ENCODE measurements around the gene APOL6.

The APOL6 gene

DNA sequence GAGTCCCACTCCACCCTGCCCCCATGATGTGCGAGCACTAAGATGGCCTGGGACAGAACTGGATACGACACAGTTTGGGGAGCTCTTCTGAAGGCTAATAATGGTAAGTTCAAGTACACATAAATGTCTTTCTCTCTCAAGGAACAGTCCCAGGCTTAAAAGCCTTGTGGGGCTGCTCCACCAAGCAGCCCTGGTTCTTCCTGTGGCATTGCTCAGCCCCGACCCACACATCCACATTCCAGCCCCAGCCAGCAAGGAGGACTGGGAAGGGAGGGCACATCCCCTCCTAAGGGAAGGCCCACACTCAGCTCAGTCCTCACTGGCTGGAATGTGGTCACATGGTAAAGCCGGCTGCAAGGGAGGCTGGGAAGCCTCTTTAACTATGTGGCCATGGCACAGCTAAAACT lies 17.9 kb upstream of the APOL6 start:
- H3K36me3 ChIP-seq (ENCODE audit: control insufficient read depth, insufficient read depth, low read length), result no peaks in the 10 kb centered on the region
- no peaks in the 10 kb centered on the region for H3K27me3 ChIP-seq (replicated peaks; ENCODE audit: control insufficient read depth, insufficient read depth, low read length)
- H3K4me3 ChIP-seq (replicated peaks; ENCODE audit: low read depth, low read length), result no peak overlapping the region
- DNase-seq (ENCODE audit: extremely low read depth, insufficient read length), result no peak
- TF ChIP-seq, protein P1, sequence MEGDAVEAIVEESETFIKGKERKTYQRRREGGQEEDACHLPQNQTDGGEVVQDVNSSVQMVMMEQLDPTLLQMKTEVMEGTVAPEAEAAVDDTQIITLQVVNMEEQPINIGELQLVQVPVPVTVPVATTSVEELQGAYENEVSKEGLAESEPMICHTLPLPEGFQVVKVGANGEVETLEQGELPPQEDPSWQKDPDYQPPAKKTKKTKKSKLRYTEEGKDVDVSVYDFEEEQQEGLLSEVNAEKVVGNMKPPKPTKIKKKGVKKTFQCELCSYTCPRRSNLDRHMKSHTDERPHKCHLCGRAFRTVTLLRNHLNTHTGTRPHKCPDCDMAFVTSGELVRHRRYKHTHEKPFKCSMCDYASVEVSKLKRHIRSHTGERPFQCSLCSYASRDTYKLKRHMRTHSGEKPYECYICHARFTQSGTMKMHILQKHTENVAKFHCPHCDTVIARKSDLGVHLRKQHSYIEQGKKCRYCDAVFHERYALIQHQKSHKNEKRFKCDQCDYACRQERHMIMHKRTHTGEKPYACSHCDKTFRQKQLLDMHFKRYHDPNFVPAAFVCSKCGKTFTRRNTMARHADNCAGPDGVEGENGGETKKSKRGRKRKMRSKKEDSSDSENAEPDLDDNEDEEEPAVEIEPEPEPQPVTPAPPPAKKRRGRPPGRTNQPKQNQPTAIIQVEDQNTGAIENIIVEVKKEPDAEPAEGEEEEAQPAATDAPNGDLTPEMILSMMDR (IDR thresholded peaks at IDR 0.05; ENCODE audit: insufficient read depth, low read length, poor library complexity, severe bottlenecking), result no peak

DNA sequence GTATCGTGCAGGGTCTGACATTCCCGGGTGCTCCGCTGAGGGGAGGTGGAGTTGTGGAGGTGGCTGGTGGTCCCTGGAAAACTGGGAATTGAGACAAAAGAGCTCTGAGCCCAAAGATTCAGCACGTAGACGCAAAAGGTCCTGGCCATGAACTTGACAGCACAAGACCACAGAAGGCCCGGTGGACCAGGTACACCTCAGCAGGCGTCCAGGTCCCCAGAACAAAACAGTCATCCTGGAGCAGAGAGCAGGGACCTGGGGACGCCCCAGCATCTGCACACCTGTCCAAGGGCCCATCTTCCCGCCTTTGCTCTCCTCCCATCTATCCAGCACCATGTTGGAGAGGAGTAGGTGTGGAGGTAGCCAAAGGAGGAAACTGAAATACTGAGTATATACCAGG lies 17.4 kb upstream of the APOL6 start:
- Histone ChIP-seq H3K36me3 (ENCODE audit: control insufficient read depth, insufficient read depth, low read length) (no peaks in the 10 kb centered on the region), H3K4me3 (replicated peaks; ENCODE audit: low read depth, low read length) (no peak overlapping the region), H3K27me3 (replicated peaks; ENCODE audit: control insufficient read depth, insufficient read depth, low read length) (no peaks in the 10 kb centered on the region)
- DNase-seq (ENCODE audit: extremely low read depth, insufficient read length), result no peak
- TF ChIP-seq, protein P1 (IDR thresholded peaks at IDR 0.05; ENCODE audit: insufficient read depth, low read length, poor library complexity, severe bottlenecking), result no peak

DNA sequence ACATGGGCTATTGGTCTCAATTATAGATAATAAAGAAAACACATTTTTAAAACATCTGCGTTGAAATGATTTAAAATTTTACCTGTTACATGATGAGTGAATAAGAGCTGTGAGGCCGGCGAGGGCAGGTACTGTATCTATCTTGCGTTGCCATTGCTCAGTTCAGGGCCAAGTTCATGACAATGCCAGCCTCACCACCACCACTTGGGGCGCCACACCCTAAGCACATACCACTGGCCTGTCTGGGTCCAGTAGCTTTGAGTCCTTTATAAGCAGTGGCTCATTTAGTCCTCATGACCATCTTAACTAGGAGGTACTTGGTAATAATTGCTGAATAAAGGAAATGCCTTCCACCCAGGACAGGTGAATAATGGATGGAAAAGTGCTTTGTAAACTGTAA lies 16.6 kb upstream of the APOL6 start:
- Histone ChIP-seq H3K27me3 (replicated peaks; ENCODE audit: control insufficient read depth, insufficient read depth, low read length) (no peaks in the 10 kb centered on the region), H3K36me3 (ENCODE audit: control insufficient read depth, insufficient read depth, low read length) (no peaks in the 10 kb centered on the region), H3K4me3 (replicated peaks; ENCODE audit: low read depth, low read length) (no peak overlapping the region)
- TF ChIP-seq, protein P1 (IDR thresholded peaks at IDR 0.05; ENCODE audit: insufficient read depth, low read length, poor library complexity, severe bottlenecking), result peak; percentile 84
- DNase-seq (ENCODE audit: extremely low read depth, insufficient read length), result no peak

DNA sequence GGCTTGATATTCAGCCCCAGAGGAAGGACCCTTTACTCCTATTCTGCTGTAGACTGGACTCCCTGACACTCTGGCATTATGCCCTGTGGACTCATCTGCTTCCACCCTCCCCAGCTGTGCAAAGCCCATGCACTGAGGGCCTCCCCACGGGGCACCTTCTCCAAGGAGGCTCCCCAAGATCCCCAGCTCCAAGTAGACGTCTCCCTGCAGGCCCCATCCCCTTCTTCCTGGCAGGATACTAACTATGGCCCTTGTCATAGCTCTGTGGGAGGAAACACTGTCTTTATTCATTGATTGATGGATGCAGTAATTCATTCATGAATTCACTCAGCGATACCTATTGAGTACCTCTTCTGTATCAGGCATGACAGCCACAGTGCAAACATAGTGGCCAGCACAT lies 15.3 kb upstream of the APOL6 start:
- no peak for DNase-seq (ENCODE audit: extremely low read depth, insufficient read length)

DNA sequence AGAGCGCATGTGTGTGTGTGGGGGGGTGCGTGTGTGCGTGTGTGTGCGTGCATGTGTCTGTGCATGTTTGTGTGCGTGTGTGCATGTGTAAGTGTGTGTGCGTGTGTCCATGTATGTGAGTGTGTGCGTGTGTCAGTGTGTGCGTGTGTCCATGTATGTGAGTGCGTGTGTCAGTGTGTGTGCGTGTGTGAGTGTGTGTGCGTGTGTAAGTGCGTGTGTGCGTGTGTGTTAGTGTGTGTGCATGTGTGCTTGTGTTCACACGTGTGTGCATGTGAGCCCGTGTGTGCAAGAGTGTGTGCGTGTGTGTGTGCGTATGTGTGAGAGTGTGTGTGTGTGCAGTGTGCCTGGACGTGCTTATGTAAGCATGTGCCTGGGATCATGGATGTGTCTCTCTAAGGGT lies 14.7 kb upstream of the APOL6 start:
- Histone ChIP-seq H3K27me3 (replicated peaks; ENCODE audit: control insufficient read depth, insufficient read depth, low read length) (no peaks in the 10 kb centered on the region), H3K36me3 (ENCODE audit: control insufficient read depth, insufficient read depth, low read length) (no peaks in the 10 kb centered on the region), H3K4me3 (replicated peaks; ENCODE audit: low read depth, low read length) (no peak overlapping the region)
- TF ChIP-seq, protein P1 (IDR thresholded peaks at IDR 0.05; ENCODE audit: insufficient read depth, low read length, poor library complexity, severe bottlenecking), result no peak
- no peak for DNase-seq (ENCODE audit: extremely low read depth, insufficient read length)

More for the DNA sequence above, 15.3 kb upstream of the APOL6 start:
- H3K36me3 ChIP-seq (ENCODE audit: control insufficient read depth, insufficient read depth, low read length), result no peaks in the 10 kb centered on the region
- H3K4me3 ChIP-seq (replicated peaks; ENCODE audit: low read depth, low read length), result no peak overlapping the region
- TF ChIP-seq, protein P1 (IDR thresholded peaks at IDR 0.05; ENCODE audit: insufficient read depth, low read length, poor library complexity, severe bottlenecking), result no peak
- H3K27me3 ChIP-seq (replicated peaks; ENCODE audit: control insufficient read depth, insufficient read depth, low read length), result no peaks in the 10 kb centered on the region

DNA sequence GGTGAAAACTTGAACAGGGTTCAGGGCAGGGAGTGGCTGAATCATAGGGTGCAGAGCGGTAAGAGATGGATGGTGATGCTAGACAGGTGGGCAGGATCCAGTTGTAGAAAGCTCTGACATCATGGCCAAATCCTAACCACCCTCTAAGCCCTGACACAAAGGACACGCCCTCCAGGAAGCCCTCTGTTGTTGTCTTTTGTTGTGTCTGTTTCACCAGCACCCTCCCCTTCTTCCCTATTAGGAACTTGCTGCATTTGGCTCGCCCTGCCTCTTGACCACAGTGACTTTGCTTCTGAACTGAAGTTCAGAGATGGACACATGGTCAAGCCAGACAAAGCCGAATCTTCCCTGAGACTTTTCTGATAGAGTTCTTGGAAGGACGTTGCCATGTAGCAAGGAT lies 14.2 kb upstream of the APOL6 start:
- Histone ChIP-seq H3K27me3 (replicated peaks; ENCODE audit: control insufficient read depth, insufficient read depth, low read length) (no peaks in the 10 kb centered on the region), H3K36me3 (ENCODE audit: control insufficient read depth, insufficient read depth, low read length) (no peaks in the 10 kb centered on the region), H3K4me3 (replicated peaks; ENCODE audit: low read depth, low read length) (no peak overlapping the region)
- TF ChIP-seq, protein P1 (IDR thresholded peaks at IDR 0.05; ENCODE audit: insufficient read depth, low read length, poor library complexity, severe bottlenecking), result no peak
- DNase-seq (ENCODE audit: extremely low read depth, insufficient read length), result no peak

Measured in GM06990 (cell line).